Brain microvascular endothelial cell (primary cell): ENCODE measurements around the gene WWOX.

ENCODE experiments used
- DNase-seq: peaks from one replicate; pipeline ENCODE4 v3.0.0-alpha.2; 2020
- H3K27ac ChIP-seq: fragments of 250-450 bp; sonication (Bioruptor Pico); 2 replicates; pipeline ENCODE4 v1.5.1; 2020; ENCODE audit warnings: mild to moderate bottlenecking, moderate library complexity
- H3K27me3 ChIP-seq: fragments of 250-450 bp; sonication (Bioruptor Pico); replicated peaks from 2 replicates; pipeline ENCODE4 v1.5.1; 2020; ENCODE audit warnings: mild to moderate bottlenecking
- H3K36me3 ChIP-seq: fragments of 250-450 bp; sonication (Bioruptor Pico); replicated peaks from 2 replicates; pipeline ENCODE4 v1.5.1; 2020; ENCODE audit warnings: mild to moderate bottlenecking
- H3K4me3 ChIP-seq: 2 replicates; pipeline ENCODE4 v1.5.1; 2011; ENCODE audit warnings: low read depth, mild to moderate bottlenecking, control low read depth, low read length, moderate library complexity
- CTCF ChIP-seq: IDR thresholded peaks from 2 replicates; pipeline ENCODE4 v1.5.1; 2011; ENCODE audit warnings: low read depth, mild to moderate bottlenecking, moderate library complexity, low read length, control low read depth, inconsistent platforms; ENCODE audit errors: missing control alignments
- in situ Hi-C: cut with HindIII; loops from 2 replicates; pipeline ENCODE4 v1.10.0; 2017; ENCODE audit warnings: low sequenced_read_pairs, low pct_ligation_motif_present

WWOX gene

GRCh38 chr16:78200623-78201096, 101.2 kb downstream of the WWOX start:
- Histone ChIP-seq H3K36me3 (no peaks in the 10 kb centered on the region), H3K27ac (no peak overlapping the region), H3K27me3 (no peaks in the 10 kb centered on the region), H3K4me3 (no peak overlapping the region)
- DNase-seq = no peak
- in situ Hi-C loops = no loop called here
- no peak for TF ChIP-seq CTCF

GRCh38 chr16:78205506-78205905, 106.1 kb downstream of the WWOX start:
- Histone ChIP-seq H3K36me3 (no peaks in the 10 kb centered on the region), H3K27ac (no peak overlapping the region), H3K4me3 (no peak overlapping the region), H3K27me3 (no peaks in the 10 kb centered on the region)
- in situ Hi-C loops = no loop called here
- DNase-seq = no peak
- TF ChIP-seq CTCF = no peak

- Histone ChIP-seq H3K36me3 (no peaks in the 10 kb centered on the region), H3K27ac (no peak overlapping the region), H3K27me3 (no peaks in the 10 kb centered on the region), H3K4me3 (no peak overlapping the region)
- in situ Hi-C loops = no loop called here
- no peak for TF ChIP-seq CTCF
- DNase-seq = no peak
Measured at GRCh38 chr16:78206623-78207223, 107.3 kb downstream of the WWOX start.

- DNase-seq = peak; percentile 31
- H3K4me3 ChIP-seq = no peak overlapping the region
- in situ Hi-C loops = no loop called here
- H3K36me3 ChIP-seq = no peaks in the 10 kb centered on the region
- no peaks in the 10 kb centered on the region for H3K27me3 ChIP-seq
- no peak for TF ChIP-seq CTCF
- no peak overlapping the region for H3K27ac ChIP-seq
Measured at GRCh38 chr16:78209951-78210661, 110.7 kb downstream of the WWOX start.

- Histone ChIP-seq H3K4me3 (no peak overlapping the region), H3K36me3 (no peaks in the 10 kb centered on the region), H3K27me3 (no peaks in the 10 kb centered on the region), H3K27ac (no peak overlapping the region)
- no peak for TF ChIP-seq CTCF
- no peak for DNase-seq
- in situ Hi-C loops = no loop called here
Measured at GRCh38 chr16:78211020-78211599, 111.7 kb downstream of the WWOX start.

GRCh38 chr16:78211946-78212345, 112.5 kb downstream of the WWOX start:
- no peak for TF ChIP-seq CTCF
- H3K36me3 ChIP-seq = no peaks in the 10 kb centered on the region
- no peak overlapping the region for H3K27ac ChIP-seq
- in situ Hi-C loops = no loop called here
- DNase-seq = no peak
- H3K4me3 ChIP-seq = no peak overlapping the region
- no peaks in the 10 kb centered on the region for H3K27me3 ChIP-seq
